Progenitor cell of endocrine pancreas (in vitro differentiated cells): ENCODE data around the gene LCN15. TPM values are rescaled to one million over a fixed set of nuclear protein-coding genes. Genes with fewer than 3 reads are reported as not detected.
A peak's percentile ranks its signal among the peaks of the same experiment; 100 is the strongest.
"Not testable (repeated sequence)": the region's sequence is repeated elsewhere in the genome, so short reads cannot be mapped to it uniquely, and the experiment has no call there.

Experiments used
- DNase-seq: peaks from one replicate; pipeline ENCODE4 v3.0.0; 2021; ENCODE audit warnings: low spot score; ENCODE audit not compliant: unreplicated experiment
- H3K27ac Mint-ChIP-seq: 2 replicates; pipeline ENCODE4 v1.8.0; 2021; ENCODE audit warnings: mild to moderate bottlenecking, moderate library complexity, mixed read lengths
- H3K27me3 Mint-ChIP-seq: 2 replicates; pipeline ENCODE4 v1.8.0; 2021; ENCODE audit warnings: mixed read lengths
- H3K36me3 Mint-ChIP-seq: 2 replicates; pipeline ENCODE4 v1.8.0; 2022; ENCODE audit warnings: mixed read lengths; ENCODE audit not compliant: insufficient read depth
- H3K4me1 Mint-ChIP-seq: 2 replicates; pipeline ENCODE4 v1.8.0; 2021; ENCODE audit warnings: low read depth, mixed read lengths
- H3K4me3 Mint-ChIP-seq: 2 replicates; pipeline ENCODE4 v1.8.0; 2021; ENCODE audit warnings: low read depth, mild to moderate bottlenecking, moderate library complexity, mixed read lengths
- H3K9me3 Mint-ChIP-seq: 2 replicates; pipeline ENCODE4 v1.8.0; 2021; ENCODE audit warnings: low read depth, mixed read lengths
- CTCF ChIP-seq: fragments of 200-600 bp; sonication (generic); IDR thresholded peaks from one replicate; pipeline ENCODE4 v1.5.0; 2021; ENCODE audit warnings: antibody characterized with exemption, mild to moderate bottlenecking; ENCODE audit not compliant: unreplicated experiment
- total RNA-seq: library from RNA; stranded (reverse); gene quantifications from 2 replicates; pipeline ENCODE4 v1.2.1, GENCODE V29; 2021

The LCN15 gene
- total RNA-seq, 1 donor from 2014 or later, result not detected

GRCh38 chr9:136802321-136802720, 38.0 kb upstream of the LCN15 start:
- H3K4me3 Mint-ChIP-seq, result no peak overlapping the region
- peaks cover 12% of the 10 kb centered on the region for H3K4me1 Mint-ChIP-seq
- no peaks in the 10 kb centered on the region for H3K36me3 Mint-ChIP-seq
- H3K27me3 Mint-ChIP-seq, result no peaks in the 10 kb centered on the region
- H3K9me3 Mint-ChIP-seq, result no peaks in the 10 kb centered on the region
- TF ChIP-seq CTCF, result no peak
- DNase-seq, result no peak
- no peak overlapping the region for H3K27ac Mint-ChIP-seq

- peaks cover 26% of the 10 kb centered on the region for H3K4me1 Mint-ChIP-seq
- H3K9me3 Mint-ChIP-seq, result no peaks in the 10 kb centered on the region
- TF ChIP-seq CTCF, result no peak
- H3K4me3 Mint-ChIP-seq, result peak overlapping the region; percentile 87
- DNase-seq, result peak; percentile 91
- H3K36me3 Mint-ChIP-seq, result no peaks in the 10 kb centered on the region
- no peaks in the 10 kb centered on the region for H3K27me3 Mint-ChIP-seq
- peak overlapping the region; percentile 89 for H3K27ac Mint-ChIP-seq
Measured at GRCh38 chr9:136799854-136800657, 35.7 kb upstream of the LCN15 start.

- Mint-ChIP-seq H3K9me3 (no peaks in the 10 kb centered on the region), H3K4me3 (peak overlapping the region; percentile 61), H3K36me3 (no peaks in the 10 kb centered on the region), H3K27ac (peak overlapping the region; percentile 73), H3K27me3 (no peaks in the 10 kb centered on the region), H3K4me1 (peaks cover 26% of the 10 kb centered on the region)
- no peak for TF ChIP-seq CTCF
- DNase-seq, result no peak
Measured at GRCh38 chr9:136799079-136799853, 34.9 kb upstream of the LCN15 start.

GRCh38 chr9:136798708-136799078, 34.4 kb upstream of the LCN15 start:
- H3K36me3 Mint-ChIP-seq, result no peaks in the 10 kb centered on the region
- H3K27ac Mint-ChIP-seq, result no peak overlapping the region
- H3K4me1 Mint-ChIP-seq, result peaks cover 26% of the 10 kb centered on the region
- H3K9me3 Mint-ChIP-seq, result no peaks in the 10 kb centered on the region
- peak overlapping the region; percentile 61 for H3K4me3 Mint-ChIP-seq
- DNase-seq, result no peak
- no peak for TF ChIP-seq CTCF
- H3K27me3 Mint-ChIP-seq, result no peaks in the 10 kb centered on the region

GRCh38 chr9:136796775-136797347, 32.5 kb upstream of the LCN15 start:
- Mint-ChIP-seq H3K27ac (peak overlapping the region; percentile 88), H3K4me1 (peaks cover 33% of the 10 kb centered on the region), H3K4me3 (peak overlapping the region; percentile 49)
- H3K9me3 Mint-ChIP-seq, H3K27me3 Mint-ChIP-seq, H3K36me3 Mint-ChIP-seq, DNase-seq: not testable (repeated sequence)
